Measurements from ENCODE around the gene IQCC.

IQCC gene

GRCh38 chr1:32257227-32257508, 51.7 kb downstream of the IQCC start:
- no peak for DNase-seq (ENCODE audit: low spot score)
